ENCODE results near the gene LYG1.

Gene LYG1

DNA sequence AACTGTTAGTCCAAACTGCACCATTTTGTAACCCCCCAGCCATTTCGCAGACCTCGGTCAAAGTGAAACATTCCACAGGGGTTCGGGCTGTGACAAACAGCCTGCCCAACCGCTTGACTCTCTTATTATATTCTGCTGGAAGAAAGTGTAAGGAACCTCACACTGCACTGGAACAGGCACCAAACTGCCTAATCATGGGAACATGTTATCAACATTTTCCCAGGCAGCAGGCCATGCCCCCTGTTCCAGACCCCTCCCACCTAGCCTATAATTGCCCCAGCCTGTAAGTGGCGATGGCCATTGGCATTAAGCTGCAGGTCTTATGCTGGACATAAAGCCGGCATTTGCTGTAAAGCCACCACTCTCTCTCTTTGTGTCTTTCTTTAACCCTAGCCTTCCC is 62.4 kb downstream of the LYG1 start:
- no peak overlapping the region for H3K4me3 ChIP-seq (ENCODE audit: low read depth, low read length)
- TF ChIP-seq, protein P1, sequence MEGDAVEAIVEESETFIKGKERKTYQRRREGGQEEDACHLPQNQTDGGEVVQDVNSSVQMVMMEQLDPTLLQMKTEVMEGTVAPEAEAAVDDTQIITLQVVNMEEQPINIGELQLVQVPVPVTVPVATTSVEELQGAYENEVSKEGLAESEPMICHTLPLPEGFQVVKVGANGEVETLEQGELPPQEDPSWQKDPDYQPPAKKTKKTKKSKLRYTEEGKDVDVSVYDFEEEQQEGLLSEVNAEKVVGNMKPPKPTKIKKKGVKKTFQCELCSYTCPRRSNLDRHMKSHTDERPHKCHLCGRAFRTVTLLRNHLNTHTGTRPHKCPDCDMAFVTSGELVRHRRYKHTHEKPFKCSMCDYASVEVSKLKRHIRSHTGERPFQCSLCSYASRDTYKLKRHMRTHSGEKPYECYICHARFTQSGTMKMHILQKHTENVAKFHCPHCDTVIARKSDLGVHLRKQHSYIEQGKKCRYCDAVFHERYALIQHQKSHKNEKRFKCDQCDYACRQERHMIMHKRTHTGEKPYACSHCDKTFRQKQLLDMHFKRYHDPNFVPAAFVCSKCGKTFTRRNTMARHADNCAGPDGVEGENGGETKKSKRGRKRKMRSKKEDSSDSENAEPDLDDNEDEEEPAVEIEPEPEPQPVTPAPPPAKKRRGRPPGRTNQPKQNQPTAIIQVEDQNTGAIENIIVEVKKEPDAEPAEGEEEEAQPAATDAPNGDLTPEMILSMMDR (IDR thresholded peaks at IDR 0.05; ENCODE audit: borderline replicate concordance, insufficient read depth, low read depth, low read length): no peak

Measured in GM12875 (cell line).